ENCODE measurements around the gene ARHGEF26.
"Not testable (repeated sequence)": the region's sequence is repeated elsewhere in the genome, so short reads cannot be mapped to it uniquely, and the experiment has no call there.

The ARHGEF26 gene

GRCh38 chr3:154120961-154121700 is at the start of gene ARHGEF26:
Gene ARHGEF26 (plus strand): TSS chr3:154121390. CDS start chr3:154121993, 603 bp downstream.
- peak; percentile 85 for ATAC-seq (ENCODE audit: low read depth)
- H3K4me3 Mint-ChIP-seq, result peak within 1 kb of the TSS; percentile 77
- H3K36me3 Mint-ChIP-seq, result no peaks in the 10 kb centered on the region
- DNase-seq (ENCODE audit: low spot score in 2 of 2), result peak; percentile 21 to 32
- peaks cover 2% of the 10 kb centered on the region for H3K9me3 Mint-ChIP-seq
- no peak within 1 kb of the TSS for H3K27ac Mint-ChIP-seq
- H3K4me1 Mint-ChIP-seq, result peaks cover 13% of the 10 kb centered on the region
- peaks cover 25% of the 10 kb centered on the region for H3K27me3 Mint-ChIP-seq

- Mint-ChIP-seq H3K27me3 (no peaks in the 10 kb centered on the region), H3K36me3 (no peaks in the 10 kb centered on the region), H3K9me3 (peaks cover 4% of the 10 kb centered on the region), H3K4me1 (no peaks in the 10 kb centered on the region), H3K4me3 (no peak overlapping the region), H3K27ac (no peak overlapping the region)
- DNase-seq (ENCODE audit: low spot score in 2 of 2) (no peak), ATAC-seq (ENCODE audit: low read depth) (no peak)
These were observed 46.2 kb upstream of the ARHGEF26 start for GRCh38 chr3:154074966-154075365.

- Mint-ChIP-seq H3K27me3 (no peaks in the 10 kb centered on the region), H3K9me3 (peaks cover 2% of the 10 kb centered on the region)
These were observed 42.5 kb upstream of the ARHGEF26 start for GRCh38 chr3:154078672-154079071.

GRCh38 chr3:154081305-154081704 is 39.9 kb upstream of the ARHGEF26 start:
- no peaks in the 10 kb centered on the region for H3K36me3 Mint-ChIP-seq
- ATAC-seq (ENCODE audit: low read depth), result no peak

More at GRCh38 chr3:154078672-154079071, 42.5 kb upstream of the ARHGEF26 start:
- H3K4me1 Mint-ChIP-seq, result no peaks in the 10 kb centered on the region
- DNase-seq (ENCODE audit: low spot score in 2 of 2) (no peak), ATAC-seq (ENCODE audit: low read depth) (no peak)
- H3K4me3 Mint-ChIP-seq, result no peak overlapping the region
- H3K36me3 Mint-ChIP-seq, result no peaks in the 10 kb centered on the region
- no peak overlapping the region for H3K27ac Mint-ChIP-seq

GRCh38 chr3:154085071-154085470 is 36.1 kb upstream of the ARHGEF26 start:
- Mint-ChIP-seq H3K27ac (no peak overlapping the region), H3K36me3 (no peaks in the 10 kb centered on the region), H3K27me3 (no peaks in the 10 kb centered on the region), H3K4me3 (no peak overlapping the region), H3K9me3 (peaks cover 2% of the 10 kb centered on the region), H3K4me1 (no peaks in the 10 kb centered on the region)
- ATAC-seq (ENCODE audit: low read depth), result no peak
- no peak for DNase-seq (ENCODE audit: low spot score in 2 of 2)

More at GRCh38 chr3:154081305-154081704, 39.9 kb upstream of the ARHGEF26 start:
- DNase-seq (ENCODE audit: low spot score in 2 of 2), result no peak
- Mint-ChIP-seq H3K27ac (no peak overlapping the region), H3K4me1 (no peaks in the 10 kb centered on the region), H3K27me3 (no peaks in the 10 kb centered on the region), H3K9me3 (peaks cover 2% of the 10 kb centered on the region), H3K4me3 (no peak overlapping the region)

GRCh38 chr3:154085799-154086198 is 35.4 kb upstream of the ARHGEF26 start:
- Mint-ChIP-seq H3K4me1 (no peaks in the 10 kb centered on the region), H3K27me3 (no peaks in the 10 kb centered on the region), H3K36me3 (no peaks in the 10 kb centered on the region), H3K27ac (no peak overlapping the region), H3K9me3 (peaks cover 2% of the 10 kb centered on the region), H3K4me3 (no peak overlapping the region)
- ATAC-seq (ENCODE audit: low read depth), result no peak
- DNase-seq (ENCODE audit: low spot score in 2 of 2), result no peak

- H3K4me3 Mint-ChIP-seq, result no peak overlapping the region
- no peak overlapping the region for H3K27ac Mint-ChIP-seq
- H3K9me3 Mint-ChIP-seq, result peaks cover 2% of the 10 kb centered on the region
- H3K36me3 Mint-ChIP-seq, result no peaks in the 10 kb centered on the region
- no peak for DNase-seq (ENCODE audit: low spot score in 2 of 2)
- no peaks in the 10 kb centered on the region for H3K27me3 Mint-ChIP-seq
- H3K4me1 Mint-ChIP-seq, result no peaks in the 10 kb centered on the region
- ATAC-seq (ENCODE audit: low read depth), result no peak
These were observed 34.9 kb upstream of the ARHGEF26 start for GRCh38 chr3:154086286-154086685.

GRCh38 chr3:154087756-154088480 is 33.3 kb upstream of the ARHGEF26 start:
- H3K27me3 Mint-ChIP-seq; DNase-seq (ENCODE audit: low spot score in 2 of 2); H3K9me3 Mint-ChIP-seq; H3K36me3 Mint-ChIP-seq; H3K4me3 Mint-ChIP-seq; H3K4me1 Mint-ChIP-seq; H3K27ac Mint-ChIP-seq; ATAC-seq (ENCODE audit: low read depth): not testable (repeated sequence)

GRCh38 chr3:154089421-154090420 is 31.5 kb upstream of the ARHGEF26 start:
- Mint-ChIP-seq H3K4me1 (no peaks in the 10 kb centered on the region), H3K27me3 (no peaks in the 10 kb centered on the region), H3K9me3 (no peaks in the 10 kb centered on the region), H3K4me3 (no peak overlapping the region), H3K36me3 (no peaks in the 10 kb centered on the region), H3K27ac (no peak overlapping the region)
- ATAC-seq (ENCODE audit: low read depth) (no peak), DNase-seq (ENCODE audit: low spot score in 2 of 2) (no peak)

GRCh38 chr3:154094051-154094450 is 27.1 kb upstream of the ARHGEF26 start:
- Mint-ChIP-seq H3K4me3 (no peak overlapping the region), H3K27me3 (no peaks in the 10 kb centered on the region), H3K36me3 (no peaks in the 10 kb centered on the region), H3K4me1 (no peaks in the 10 kb centered on the region), H3K9me3 (no peaks in the 10 kb centered on the region), H3K27ac (no peak overlapping the region)
- ATAC-seq (ENCODE audit: low read depth) (no peak), DNase-seq (ENCODE audit: low spot score in 2 of 2) (no peak)

- no peaks in the 10 kb centered on the region for H3K36me3 Mint-ChIP-seq
- H3K9me3 Mint-ChIP-seq, result no peaks in the 10 kb centered on the region
- DNase-seq (ENCODE audit: low spot score in 2 of 2) (no peak), ATAC-seq (ENCODE audit: low read depth) (no peak)
- H3K4me1 Mint-ChIP-seq, result no peaks in the 10 kb centered on the region
- no peak overlapping the region for H3K27ac Mint-ChIP-seq
- no peak overlapping the region for H3K4me3 Mint-ChIP-seq
- no peaks in the 10 kb centered on the region for H3K27me3 Mint-ChIP-seq
These were observed 25.3 kb upstream of the ARHGEF26 start for GRCh38 chr3:154095832-154096421.

GRCh38 chr3:154098376-154098775 is 22.8 kb upstream of the ARHGEF26 start:
- no peak overlapping the region for H3K27ac Mint-ChIP-seq
- H3K4me3 Mint-ChIP-seq, result no peak overlapping the region
- no peaks in the 10 kb centered on the region for H3K4me1 Mint-ChIP-seq
- no peaks in the 10 kb centered on the region for H3K9me3 Mint-ChIP-seq
- DNase-seq (ENCODE audit: low spot score in 2 of 2), result no peak
- no peak for ATAC-seq (ENCODE audit: low read depth)
- H3K36me3 Mint-ChIP-seq, result no peaks in the 10 kb centered on the region
- H3K27me3 Mint-ChIP-seq, result no peaks in the 10 kb centered on the region

- no peak overlapping the region for H3K4me3 Mint-ChIP-seq
- DNase-seq (ENCODE audit: low spot score in 2 of 2) (no peak), ATAC-seq (ENCODE audit: low read depth) (no peak)
These were observed 20.6 kb upstream of the ARHGEF26 start for GRCh38 chr3:154100556-154100955.

More at GRCh38 chr3:154100556-154100955, 20.6 kb upstream of the ARHGEF26 start:
- Mint-ChIP-seq H3K27me3 (peaks cover 2% of the 10 kb centered on the region), H3K9me3 (no peaks in the 10 kb centered on the region), H3K36me3 (no peaks in the 10 kb centered on the region), H3K4me1 (no peaks in the 10 kb centered on the region), H3K27ac (no peak overlapping the region)

Measured in memory B cell (primary cell).